Activated naive CD4-positive, alpha-beta T cell (primary cell): Measurements from ENCODE around the gene RANBP17.
"Not testable (repeated sequence)": the region's sequence is repeated elsewhere in the genome, so short reads cannot be mapped to it uniquely, and the experiment has no call there.

Experiments
- DNase-seq, 4 experiments: peaks; one replicate each; lab custom pipeline; 2025; lab: John Stamatoyannopoulos, UW

Gene RANBP17

GRCh38 chr5:170861917-170862766 is at the start of gene RANBP17:
RANBP17 (plus strand) TSS chr5:170862018.
- no peak for DNase-seq

GRCh38 chr5:170813231-170813630 is 48.6 kb upstream of the RANBP17 start:
- DNase-seq, result no peak

GRCh38 chr5:170817195-170817594 is 44.6 kb upstream of the RANBP17 start:
- DNase-seq, result no peak

- DNase-seq, result no peak
These were observed 43.6 kb upstream of the RANBP17 start for GRCh38 chr5:170818232-170818631.

DNA sequence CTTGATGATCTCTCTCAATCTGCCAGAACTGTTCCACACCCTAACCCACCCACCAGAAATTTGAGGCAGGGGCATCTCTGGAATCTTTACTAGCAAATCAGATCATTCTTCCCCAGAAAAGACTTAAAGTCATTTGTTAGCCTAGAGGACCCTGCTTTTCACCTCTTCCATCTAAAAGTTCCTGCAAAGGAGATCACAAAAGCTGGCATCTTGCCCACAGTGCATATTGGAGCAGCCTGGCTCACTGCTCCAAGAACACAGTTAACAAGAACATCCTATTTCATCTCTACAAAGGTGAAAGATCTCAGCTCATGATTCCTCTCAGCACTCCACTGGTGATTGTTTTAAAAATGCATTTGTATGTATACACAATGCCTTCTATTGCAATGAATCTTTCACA is 42.0 kb upstream of the RANBP17 start:
- no peak for DNase-seq

GRCh38 chr5:170821257-170821800 is 40.5 kb upstream of the RANBP17 start:
- no peak for DNase-seq

GRCh38 chr5:170826117-170826516 is 35.7 kb upstream of the RANBP17 start:
- no peak for DNase-seq

DNA sequence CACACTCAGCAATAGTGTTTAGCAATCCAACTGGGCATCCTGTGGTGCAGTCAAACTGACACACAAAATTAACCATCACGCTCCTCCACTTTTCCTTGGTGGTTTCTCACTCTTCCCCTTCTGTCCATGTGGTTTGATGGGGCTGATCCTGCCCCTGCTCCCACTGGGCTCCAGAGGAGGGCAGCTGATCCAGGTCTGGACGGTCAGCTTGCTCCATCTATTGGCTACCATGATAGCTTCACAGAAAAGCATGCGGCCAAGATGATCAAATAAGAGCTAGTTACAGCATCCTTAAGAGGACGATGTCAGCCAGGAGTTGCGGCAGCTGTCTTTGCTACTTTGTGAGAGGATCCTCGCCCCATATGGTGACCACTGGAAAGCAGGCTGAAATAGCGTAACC is 29.6 kb upstream of the RANBP17 start:
- no peak for DNase-seq

- DNase-seq, result not testable (repeated sequence)
These were observed 27.8 kb upstream of the RANBP17 start for GRCh38 chr5:170833981-170834380.

GRCh38 chr5:170836226-170836625 is 25.6 kb upstream of the RANBP17 start:
- no peak for DNase-seq

GRCh38 chr5:170843870-170844269 is 17.9 kb upstream of the RANBP17 start:
- DNase-seq, result no peak

DNA sequence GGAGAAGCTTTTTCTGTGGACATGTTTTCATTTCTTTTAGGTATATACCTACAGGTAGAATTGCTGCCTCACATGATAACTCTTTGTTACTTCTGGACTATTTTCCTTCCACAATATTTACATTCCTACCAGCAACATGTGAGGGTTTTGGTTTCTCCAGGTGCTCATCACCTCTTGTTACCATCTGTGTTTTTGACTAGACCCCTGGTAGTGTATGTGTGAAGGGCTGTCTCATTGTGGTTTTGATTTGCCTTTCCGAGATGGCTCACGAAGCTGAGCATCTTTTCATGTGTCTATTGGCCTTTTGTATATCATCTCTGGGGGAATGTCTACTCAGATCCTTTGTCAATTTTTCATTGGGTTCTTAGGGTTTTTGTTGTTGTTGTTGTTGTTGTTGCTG is 17.2 kb upstream of the RANBP17 start:
- no peak for DNase-seq

DNA sequence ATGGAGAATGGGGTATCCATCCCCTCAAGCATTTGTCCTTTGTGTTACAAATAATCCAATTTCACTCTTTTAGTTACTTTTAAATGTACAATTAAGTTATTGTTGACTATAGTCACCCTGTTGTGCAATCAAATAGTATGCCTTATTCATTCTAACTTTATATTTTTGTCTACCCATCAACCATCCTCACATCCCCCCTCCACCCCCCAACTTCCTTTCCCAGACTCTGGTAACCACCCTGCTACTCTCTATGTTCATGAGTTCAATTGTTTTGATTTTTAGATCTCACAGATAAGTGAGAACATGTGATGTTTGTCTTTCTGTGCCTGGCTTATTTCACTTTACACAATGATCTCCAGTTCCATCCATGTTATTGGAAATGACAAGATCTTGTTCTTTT is 15.4 kb upstream of the RANBP17 start:
- DNase-seq, result no peak

- DNase-seq, result no peak
These were observed 15.0 kb upstream of the RANBP17 start for GRCh38 chr5:170846846-170847245.

GRCh38 chr5:170848033-170848432 is 13.8 kb upstream of the RANBP17 start:
- no peak for DNase-seq

GRCh38 chr5:170849374-170849773 is 12.4 kb upstream of the RANBP17 start:
- DNase-seq, result no peak

DNA sequence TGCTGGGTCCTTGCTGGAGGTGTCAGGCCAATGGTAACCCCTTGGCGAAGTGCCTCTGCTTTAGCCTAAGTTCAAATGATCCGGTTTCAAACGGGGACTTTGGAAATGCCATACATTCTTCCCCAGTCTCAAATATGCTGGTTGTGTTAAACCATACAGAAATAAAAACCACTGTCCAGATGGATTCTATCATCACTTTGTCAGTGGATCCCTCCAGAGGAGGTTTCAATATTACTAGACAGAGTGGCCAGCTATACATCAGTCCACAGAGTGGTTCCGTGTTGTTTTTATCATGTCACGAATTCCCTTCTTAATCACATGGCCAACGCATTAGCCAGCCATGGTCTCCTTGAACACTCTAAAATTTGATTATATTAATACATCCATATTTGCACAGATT is 7.3 kb upstream of the RANBP17 start:
- no peak for DNase-seq

GRCh38 chr5:170857066-170857465 is 4.8 kb upstream of the RANBP17 start:
- no peak for DNase-seq

DNA sequence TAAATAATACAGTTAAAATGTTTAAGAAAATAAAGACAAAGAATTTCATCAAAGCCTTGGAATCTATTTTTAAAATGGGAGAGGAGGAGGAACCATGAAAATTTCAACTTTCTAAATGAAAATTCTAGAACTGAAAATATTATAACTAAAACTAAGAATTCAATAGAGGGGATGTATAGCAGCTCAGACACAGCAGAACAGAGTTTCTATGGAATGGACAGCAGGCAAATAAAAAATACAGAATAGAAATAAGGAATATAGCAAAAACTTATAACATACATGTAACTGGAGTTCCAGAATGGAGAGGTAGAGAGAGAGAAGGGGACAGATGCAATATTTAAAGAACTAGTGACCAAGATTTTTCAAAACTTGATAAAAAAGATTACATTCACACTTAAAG is 1.4 kb upstream of the RANBP17 start:
- DNase-seq, result no peak

GRCh38 chr5:170860818-170861666 is 776 bp upstream of the RANBP17 start:
- DNase-seq, result no peak

GRCh38 chr5:170861667-170861916 is 226 bp upstream of the RANBP17 start:
- no peak for DNase-seq

DNA sequence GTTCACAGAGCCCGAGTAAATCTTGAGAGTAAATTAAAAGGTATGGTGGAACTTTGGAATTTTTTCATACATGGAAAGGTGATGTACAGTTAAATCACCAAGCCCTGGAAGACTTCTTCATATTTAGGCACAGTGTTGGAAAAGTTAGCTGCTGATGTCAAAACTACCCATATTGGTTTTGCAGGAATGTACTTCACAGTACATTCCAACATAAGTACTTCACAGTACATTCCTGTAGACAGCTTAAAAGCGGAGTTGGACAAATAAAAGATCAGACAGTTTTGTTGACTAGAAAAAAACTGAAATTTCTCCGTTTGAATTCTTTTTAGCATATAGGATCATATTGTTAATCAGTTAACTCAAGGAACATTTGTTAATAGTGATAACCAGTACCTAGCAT is 1.8 kb downstream of the RANBP17 start:
- DNase-seq, result no peak

DNA sequence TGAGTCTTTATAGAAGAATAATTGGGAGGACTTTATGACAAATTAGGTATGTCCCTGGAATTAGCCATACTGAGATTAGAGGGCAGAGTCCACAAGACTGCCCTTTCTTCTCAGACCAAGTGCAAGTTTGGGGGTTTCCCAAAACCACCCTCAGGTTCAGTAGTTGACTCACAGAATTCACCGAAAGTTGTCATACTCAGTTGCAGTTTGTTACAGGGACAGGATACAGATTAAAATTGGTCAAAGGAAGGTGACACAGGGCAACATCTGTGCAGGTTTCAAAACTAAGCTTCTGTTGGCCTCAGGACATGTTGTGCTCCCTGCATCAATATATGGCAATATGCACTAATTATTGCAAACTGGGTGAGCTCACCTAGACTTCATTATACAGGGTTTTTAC is 3.8 kb downstream of the RANBP17 start:
- DNase-seq, result no peak
